Endothelial cell of umbilical vein (primary cell): ENCODE measurements around the gene ZSCAN16. TPM values are rescaled to one million over a fixed set of nuclear protein-coding genes. Genes with fewer than 3 reads are reported as not detected.
"Not testable (repeated sequence)": the region's sequence is repeated elsewhere in the genome, so short reads cannot be mapped to it uniquely, and the experiment has no call there.

Experiments used
- BruUV-seq: library from RNA; stranded (reverse); fragments of 400-500 nt; replicated peaks from 2 replicates; lab custom pipeline; 2021; lab: Mats Ljungman, UMichigan
- CTCF ChIA-PET: fragments of 300-600, 350-600 bp; sonication (Branson Sonifier 250); formaldehyde crosslinking; loops from one replicate; lab custom pipeline; 2021; ENCODE audit warnings: antibody characterized with exemption, inconsistent platforms; lab: Charles Lee
- POLR2A ChIA-PET: fragments of 300-600, 350-600 bp; sonication (Branson Sonifier 250); formaldehyde crosslinking; loops from one replicate; lab custom pipeline; 2021; ENCODE audit warnings: antibody characterized with exemption, inconsistent platforms; lab: Charles Lee
- DNase-seq: peaks from one replicate; pipeline ENCODE4 v3.0.0-alpha.2; 2011; ENCODE audit warnings: low read depth, low spot score
- FAIRE-seq: peaks from 2 replicates; lab custom pipeline; 2011; peaks lifted over from hg19 to GRCh38; lab: Jason Lieb, UNC
- H2AFZ ChIP-seq: 2 replicates; pipeline ENCODE4 v1.6.0; 2012; ENCODE audit warnings: low read depth, low read length, control low read depth, inconsistent platforms
- H3K27ac ChIP-seq: 2 replicates; pipeline ENCODE4 v1.5.1; 2011; ENCODE audit warnings: low read depth, mild to moderate bottlenecking, control low read depth, low read length, moderate library complexity; ENCODE audit not compliant: insufficient read depth
- H3K27me3 ChIP-seq, 2 experiments: 2 replicates each; pipeline versions ENCODE4 v1.6.0 to v1.6.1; 2011; ENCODE audit warnings: low read length in 2 of 2, mixed read lengths in 1 of 2; ENCODE audit not compliant: control insufficient read depth in 2 of 2, insufficient read depth in 2 of 2
- H3K36me3 ChIP-seq, 2 experiments: 2 replicates in 1 of 2; 3 replicates in 1 of 2; pipeline ENCODE4 v1.5.1; 2011; ENCODE audit warnings: low read length in 2 of 2, mild to moderate bottlenecking in 1 of 2, moderate library complexity in 1 of 2; ENCODE audit not compliant: control insufficient read depth in 2 of 2, insufficient read depth in 2 of 2; ENCODE audit errors: extremely low read depth in 1 of 2
- H3K4me1 ChIP-seq: 3 replicates; pipeline ENCODE4 v1.5.1; 2011; ENCODE audit warnings: mild to moderate bottlenecking, low read length; ENCODE audit not compliant: control insufficient read depth, insufficient read depth; ENCODE audit errors: extremely low read depth
- H3K4me2 ChIP-seq: 2 replicates; pipeline ENCODE4 v1.6.1; 2011; ENCODE audit warnings: low read length, control low read depth, mixed read lengths; ENCODE audit not compliant: insufficient read depth
- H3K4me3 ChIP-seq, 3 experiments: fragments of 200-600 bp in 1 of 3; sonication (generic), shearing (Covaris generic) in 1 of 3; replicated peaks in 1 of 3; 2 replicates each; pipeline ENCODE4 v1.5.1; 2011 to 2016; ENCODE audit warnings: control low read depth in 3 of 3, low read length in 3 of 3, mild to moderate bottlenecking in 2 of 3, inconsistent platforms in 1 of 3, low read depth in 1 of 3, moderate library complexity in 1 of 3; ENCODE audit not compliant: insufficient read depth in 1 of 3
- H3K79me2 ChIP-seq: 2 replicates; pipeline ENCODE4 v1.6.0; 2012; ENCODE audit warnings: low read length, inconsistent platforms; ENCODE audit not compliant: control insufficient read depth, insufficient read depth
- H3K9ac ChIP-seq: replicated peaks from 2 replicates; pipeline ENCODE3; 2011; ENCODE audit warnings: low read length, control low read depth; ENCODE audit not compliant: insufficient read depth; ENCODE audit errors: extremely low read depth
- H3K9me1 ChIP-seq: replicated peaks from 3 replicates; pipeline ENCODE4 v1.6.0; 2011; ENCODE audit warnings: mild to moderate bottlenecking, low read length; ENCODE audit not compliant: control insufficient read depth, insufficient read depth; ENCODE audit errors: extremely low read depth
- H3K9me3 ChIP-seq: replicated peaks from 2 replicates; pipeline ENCODE4 v1.5.1; 2012; ENCODE audit warnings: low read length, inconsistent platforms; ENCODE audit not compliant: control insufficient read depth, insufficient read depth
- H4K20me1 ChIP-seq: replicated peaks from 2 replicates; pipeline ENCODE3; 2011; ENCODE audit warnings: mild to moderate bottlenecking, low read length; ENCODE audit not compliant: control insufficient read depth, insufficient read depth; ENCODE audit errors: extremely low read depth
- CTCF ChIP-seq, 2 donors: IDR thresholded peaks; 1 replicate in 1 of 2; 2 replicates in 1 of 2; pipeline ENCODE4 v1.5.1; 2011; ENCODE audit warnings: low read length in 2 of 2, mild to moderate bottlenecking in 2 of 2, moderate library complexity in 2 of 2, control low read depth in 1 of 2, inconsistent platforms in 1 of 2, low read depth in 1 of 2; ENCODE audit not compliant: insufficient read depth in 1 of 2; ENCODE audit errors: extremely low read depth in 1 of 2
- EZH2 ChIP-seq: IDR thresholded peaks from 2 replicates; pipeline ENCODE4 v1.6.1; 2012; ENCODE audit warnings: borderline replicate concordance, low read depth, mild to moderate bottlenecking, moderate library complexity, low read length, inconsistent platforms; ENCODE audit not compliant: severe bottlenecking
- FOS ChIP-seq: IDR thresholded peaks from 2 replicates; pipeline ENCODE4 v1.6.1; 2011; ENCODE audit warnings: mild to moderate bottlenecking, low read length, moderate library complexity, borderline replicate concordance; ENCODE audit not compliant: insufficient read depth
- GATA2 ChIP-seq: IDR thresholded peaks from 2 replicates; pipeline ENCODE4 v1.7.0; 2011; ENCODE audit warnings: low read depth, mild to moderate bottlenecking, moderate library complexity, mixed read lengths, low read length; ENCODE audit not compliant: insufficient read length, insufficient read depth
- JUN ChIP-seq: IDR thresholded peaks from 2 replicates; pipeline ENCODE4 v1.6.1; 2011; ENCODE audit warnings: borderline replicate concordance, low read depth; ENCODE audit not compliant: insufficient read length, insufficient read depth
- MAX ChIP-seq: IDR thresholded peaks from 2 replicates; pipeline ENCODE4 v1.6.1; 2011; ENCODE audit not compliant: insufficient read depth, insufficient read length
- MYC ChIP-seq: IDR thresholded peaks from one replicate; pipeline ENCODE4 v1.6.1; 2011; ENCODE audit warnings: mild to moderate bottlenecking, low read depth, low read length
- POLR2AphosphoS5 ChIP-seq: IDR thresholded peaks from 2 replicates; pipeline ENCODE4 v1.6.1; 2012; ENCODE audit warnings: low read depth, mild to moderate bottlenecking, control low read depth, low read length, moderate library complexity; ENCODE audit not compliant: insufficient read depth
- dilution Hi-C: fragments of 300-500 bp; cut with MboI; formaldehyde crosslinking; loops from one replicate; pipeline ENCODE4 v1.15.0; 2019; ENCODE audit warnings: low sequenced_read_pairs; ENCODE audit not compliant: extremely low pct_ligation_motif_present
- intact Hi-C: fragments of 100-400 bp; cut with micrococcal nuclease; formaldehyde crosslinking; loops from one replicate; pipeline ENCODE4 v1.10.0; 2022
- polyA plus RNA-seq, 4 experiments: library from polyadenylated mRNA; depleted of rRNA in 3 of 4; stranded (reverse) in 3 of 4; unstranded in 1 of 4; fragments of >200 nt; gene quantifications; 2 replicates each; pipeline versions ENCODE4 v1.2.1 to v1.2.3, GENCODE V29; 2011 to 2012; ENCODE audit warnings: missing spikeins in 1 of 4
- total RNA-seq: library from RNA; stranded (reverse); gene quantifications from 2 replicates; pipeline ENCODE4 v1.2.3, GENCODE V29; 2021

The ZSCAN16 gene
- total and polyA plus RNA-seq, 2 donors (not counting 3 experiments of a cell fraction or from before 2014, with no cell fraction given), result 4.9 to 7.7 TPM

- DNase-seq (no peak), FAIRE-seq (no peak)
- Histone ChIP-seq H3K4me2 (no peak overlapping the region), H3K9ac (no peak overlapping the region), H3K36me3 (no peaks in the 10 kb centered on the region), H3K4me1 (peaks cover 8% of the 10 kb centered on the region), H3K9me3 (no peaks in the 10 kb centered on the region), H2AFZ (no peak overlapping the region), H3K27ac (no peak overlapping the region), H3K27me3 (no peaks in the 10 kb centered on the region), H3K79me2 (peaks cover 14% of the 10 kb centered on the region), H3K4me3 (no peak overlapping the region), H4K20me1 (no peaks in the 10 kb centered on the region), H3K9me1 (no peaks in the 10 kb centered on the region)
- dilution Hi-C loops (no loop called here), intact Hi-C loops (no loop called here)
- ChIA-PET CTCF (no interaction called here), POLR2A (no interaction called here)
- BruUV-seq, result no TSS peak
- TF ChIP-seq MYC (no peak), POLR2AphosphoS5 (no peak), JUN (no peak), FOS (no peak), CTCF (IDR thresholded peaks at IDR 0.05; ENCODE audit: extremely low read depth in 1 of 2, insufficient read depth in 1 of 2, low read depth in 1 of 2, low read length in 2 of 2) (no peak), GATA2 (no peak), EZH2 (no peak), MAX (no peak)
Measured at GRCh38 chr6:28121876-28122275, 2.5 kb upstream of the ZSCAN16 start.

GRCh38 chr6:28122283-28122682 lies 2.1 kb upstream of the ZSCAN16 start:
- H3K36me3 ChIP-seq, H3K27me3 ChIP-seq, DNase-seq, H4K20me1 ChIP-seq, H3K4me2 ChIP-seq, H2AFZ ChIP-seq, POLR2A ChIA-PET, BruUV-seq, dilution Hi-C loops, CTCF ChIA-PET, intact Hi-C loops, H3K4me3 ChIP-seq, H3K4me1 ChIP-seq, FAIRE-seq, H3K9me1 ChIP-seq, H3K9me3 ChIP-seq, H3K27ac ChIP-seq, H3K9ac ChIP-seq: not testable (repeated sequence)
- H3K79me2 ChIP-seq, result peaks cover 18% of the 10 kb centered on the region
